ENCODE data around the gene ERN1.

- TF ChIP-seq CTCF (IDR thresholded peaks at IDR 0.05; ENCODE audit: poor library complexity, severe bottlenecking) (no peak), EP300 (conservative IDR thresholded peaks at IDR 0.05; ENCODE audit: poor library complexity, severe bottlenecking) (no peak), POLR2AphosphoS5 (IDR thresholded peaks at IDR 0.05) (no peak), TAF1 (IDR thresholded peaks at IDR 0.05; ENCODE audit: low read depth) (no peak), EZH2 (IDR thresholded peaks at IDR 0.05; ENCODE audit: borderline replicate concordance, insufficient read depth, low read length, poor library complexity, severe bottlenecking) (no peak), RAD21 (conservative IDR thresholded peaks at IDR 0.05) (no peak), REST (IDR thresholded peaks at IDR 0.05; ENCODE audit: borderline replicate concordance) (no peak), SMC3 (conservative IDR thresholded peaks at IDR 0.05; ENCODE audit: poor library complexity) (no peak), MXI1 (conservative IDR thresholded peaks at IDR 0.05; ENCODE audit: poor library complexity, severe bottlenecking) (no peak)
Observed at GRCh38 chr17:64051153-64051552, 78.8 kb downstream of the ERN1 start.

Measured in neural cell (in vitro differentiated cells).